ENCODE results near the gene RHOG.

DNA sequence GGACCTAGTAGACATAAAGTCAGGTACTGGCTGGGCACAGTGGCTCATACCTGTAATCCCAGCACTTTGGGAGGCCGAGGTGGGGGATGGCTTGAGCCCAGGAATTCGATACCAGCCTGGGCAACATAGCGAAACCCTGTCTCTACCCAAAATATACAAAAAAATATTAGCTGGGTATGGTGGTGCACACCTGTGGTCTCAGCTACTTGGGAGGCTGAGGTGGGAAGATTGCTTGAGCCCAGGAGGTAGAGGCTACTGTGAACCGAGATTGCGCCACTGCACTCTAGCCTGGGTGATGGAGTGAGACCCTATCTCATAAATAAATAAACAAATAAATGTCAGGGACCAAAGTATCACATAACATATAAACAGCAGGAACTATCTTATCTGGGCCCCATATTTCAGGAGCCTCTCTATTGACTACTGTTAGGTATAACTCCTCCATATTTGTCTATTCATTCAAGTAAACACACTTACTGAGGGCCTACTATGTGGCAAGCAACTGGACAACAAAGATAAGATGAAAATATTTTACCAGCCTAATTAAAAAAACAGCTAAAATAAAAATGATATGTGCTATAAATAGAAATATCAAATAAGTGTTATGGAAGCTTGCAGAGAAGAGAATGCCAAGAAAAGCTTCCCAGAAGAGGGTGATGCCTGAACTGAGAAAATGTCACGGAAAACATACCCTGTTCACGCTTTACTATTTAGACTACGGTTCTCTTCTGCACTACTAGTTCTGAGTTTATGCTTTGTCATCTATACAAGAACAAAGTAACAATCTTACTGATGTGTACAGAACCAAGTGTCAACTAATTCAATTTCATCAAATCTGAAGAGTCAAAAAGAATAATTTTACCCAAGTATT is 45.4 kb downstream of the RHOG start:
- no peak for TF ChIP-seq POLR2AphosphoS5 (IDR thresholded peaks at IDR 0.05)
- TF ChIP-seq, protein P1, sequence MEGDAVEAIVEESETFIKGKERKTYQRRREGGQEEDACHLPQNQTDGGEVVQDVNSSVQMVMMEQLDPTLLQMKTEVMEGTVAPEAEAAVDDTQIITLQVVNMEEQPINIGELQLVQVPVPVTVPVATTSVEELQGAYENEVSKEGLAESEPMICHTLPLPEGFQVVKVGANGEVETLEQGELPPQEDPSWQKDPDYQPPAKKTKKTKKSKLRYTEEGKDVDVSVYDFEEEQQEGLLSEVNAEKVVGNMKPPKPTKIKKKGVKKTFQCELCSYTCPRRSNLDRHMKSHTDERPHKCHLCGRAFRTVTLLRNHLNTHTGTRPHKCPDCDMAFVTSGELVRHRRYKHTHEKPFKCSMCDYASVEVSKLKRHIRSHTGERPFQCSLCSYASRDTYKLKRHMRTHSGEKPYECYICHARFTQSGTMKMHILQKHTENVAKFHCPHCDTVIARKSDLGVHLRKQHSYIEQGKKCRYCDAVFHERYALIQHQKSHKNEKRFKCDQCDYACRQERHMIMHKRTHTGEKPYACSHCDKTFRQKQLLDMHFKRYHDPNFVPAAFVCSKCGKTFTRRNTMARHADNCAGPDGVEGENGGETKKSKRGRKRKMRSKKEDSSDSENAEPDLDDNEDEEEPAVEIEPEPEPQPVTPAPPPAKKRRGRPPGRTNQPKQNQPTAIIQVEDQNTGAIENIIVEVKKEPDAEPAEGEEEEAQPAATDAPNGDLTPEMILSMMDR (IDR thresholded peaks at IDR 0.05; ENCODE audit: poor library complexity, severe bottlenecking), result no peak
- TF ChIP-seq EZH2 (IDR thresholded peaks at IDR 0.05; ENCODE audit: borderline replicate concordance, insufficient read depth, low read length, poor library complexity, severe bottlenecking), result no peak
- TF ChIP-seq EP300 (conservative IDR thresholded peaks at IDR 0.05; ENCODE audit: poor library complexity, severe bottlenecking), result no peak
- TF ChIP-seq, protein P2, sequence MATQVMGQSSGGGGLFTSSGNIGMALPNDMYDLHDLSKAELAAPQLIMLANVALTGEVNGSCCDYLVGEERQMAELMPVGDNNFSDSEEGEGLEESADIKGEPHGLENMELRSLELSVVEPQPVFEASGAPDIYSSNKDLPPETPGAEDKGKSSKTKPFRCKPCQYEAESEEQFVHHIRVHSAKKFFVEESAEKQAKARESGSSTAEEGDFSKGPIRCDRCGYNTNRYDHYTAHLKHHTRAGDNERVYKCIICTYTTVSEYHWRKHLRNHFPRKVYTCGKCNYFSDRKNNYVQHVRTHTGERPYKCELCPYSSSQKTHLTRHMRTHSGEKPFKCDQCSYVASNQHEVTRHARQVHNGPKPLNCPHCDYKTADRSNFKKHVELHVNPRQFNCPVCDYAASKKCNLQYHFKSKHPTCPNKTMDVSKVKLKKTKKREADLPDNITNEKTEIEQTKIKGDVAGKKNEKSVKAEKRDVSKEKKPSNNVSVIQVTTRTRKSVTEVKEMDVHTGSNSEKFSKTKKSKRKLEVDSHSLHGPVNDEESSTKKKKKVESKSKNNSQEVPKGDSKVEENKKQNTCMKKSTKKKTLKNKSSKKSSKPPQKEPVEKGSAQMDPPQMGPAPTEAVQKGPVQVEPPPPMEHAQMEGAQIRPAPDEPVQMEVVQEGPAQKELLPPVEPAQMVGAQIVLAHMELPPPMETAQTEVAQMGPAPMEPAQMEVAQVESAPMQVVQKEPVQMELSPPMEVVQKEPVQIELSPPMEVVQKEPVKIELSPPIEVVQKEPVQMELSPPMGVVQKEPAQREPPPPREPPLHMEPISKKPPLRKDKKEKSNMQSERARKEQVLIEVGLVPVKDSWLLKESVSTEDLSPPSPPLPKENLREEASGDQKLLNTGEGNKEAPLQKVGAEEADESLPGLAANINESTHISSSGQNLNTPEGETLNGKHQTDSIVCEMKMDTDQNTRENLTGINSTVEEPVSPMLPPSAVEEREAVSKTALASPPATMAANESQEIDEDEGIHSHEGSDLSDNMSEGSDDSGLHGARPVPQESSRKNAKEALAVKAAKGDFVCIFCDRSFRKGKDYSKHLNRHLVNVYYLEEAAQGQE (IDR thresholded peaks at IDR 0.05; ENCODE audit: borderline replicate concordance), result no peak
- TF ChIP-seq MXI1 (conservative IDR thresholded peaks at IDR 0.05; ENCODE audit: poor library complexity, severe bottlenecking), result no peak
